Stromal cell of bone marrow (primary cell): Measurements from ENCODE around the gene CD160.
A peak's percentile ranks its signal among the peaks of the same experiment; 100 is the strongest.
"Not testable (repeated sequence)": the region's sequence is repeated elsewhere in the genome, so short reads cannot be mapped to it uniquely, and the experiment has no call there.

Experiments used
- DNase-seq: peaks from one replicate; pipeline ENCODE4 v3.0.0-alpha.2; 2012; ENCODE audit warnings: low read depth

CD160 gene

DNA sequence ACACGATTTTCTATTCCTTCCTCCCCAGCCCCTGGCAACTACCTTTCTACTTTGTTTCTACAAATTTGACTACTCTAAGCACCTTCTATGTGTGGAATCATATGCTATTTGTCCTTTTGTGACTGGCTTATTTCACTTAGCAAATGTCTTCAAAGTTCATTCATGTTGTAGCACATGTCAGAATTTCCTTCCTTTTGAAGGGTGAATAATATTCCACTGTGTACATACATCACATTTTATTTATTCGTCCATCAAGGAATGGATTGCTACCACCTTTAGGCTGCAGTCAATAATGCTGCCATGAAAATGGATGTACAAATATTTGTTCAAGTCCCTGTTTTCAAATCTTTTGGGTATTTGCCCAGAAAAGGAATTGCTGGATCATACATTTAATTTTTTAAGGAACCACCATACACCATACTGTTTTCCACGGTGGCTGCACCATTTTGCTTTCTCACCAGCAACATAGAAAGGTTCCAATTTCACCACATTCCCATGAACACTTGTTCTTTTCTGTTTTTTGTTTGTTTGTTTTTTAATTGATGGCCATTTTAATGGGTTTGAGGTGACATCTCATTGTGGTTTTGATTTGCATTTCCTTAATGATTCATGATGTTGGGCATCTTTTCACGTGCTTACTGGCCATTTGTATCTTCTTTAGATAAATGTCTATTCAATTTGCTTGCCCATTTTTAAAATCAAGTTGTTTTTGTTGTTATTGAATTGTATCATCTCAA, 8.8 kb upstream of the CD160 start:
- DNase-seq = no peak

DNA sequence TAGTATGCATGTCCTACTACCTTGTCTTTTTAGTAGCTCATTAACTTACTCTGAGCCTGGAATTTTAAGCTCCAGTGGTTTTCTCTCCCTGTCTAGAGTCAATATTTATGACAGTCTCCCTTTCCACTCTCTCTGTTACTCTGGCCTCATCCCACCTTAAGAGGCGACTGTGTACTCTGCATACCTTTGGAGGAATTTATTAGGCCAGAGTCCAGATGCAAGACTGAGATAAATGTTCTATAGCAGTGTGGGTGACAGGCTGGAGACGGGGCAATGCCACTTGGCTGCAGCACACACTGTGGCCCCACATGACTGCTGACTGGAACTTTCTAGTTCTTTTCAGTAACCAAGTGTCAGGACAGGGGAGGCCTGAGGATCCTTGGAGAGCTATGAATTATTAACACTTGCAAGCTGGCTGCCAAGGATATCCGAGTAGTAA, 8.1 kb upstream of the CD160 start:
- DNase-seq = no peak

DNA sequence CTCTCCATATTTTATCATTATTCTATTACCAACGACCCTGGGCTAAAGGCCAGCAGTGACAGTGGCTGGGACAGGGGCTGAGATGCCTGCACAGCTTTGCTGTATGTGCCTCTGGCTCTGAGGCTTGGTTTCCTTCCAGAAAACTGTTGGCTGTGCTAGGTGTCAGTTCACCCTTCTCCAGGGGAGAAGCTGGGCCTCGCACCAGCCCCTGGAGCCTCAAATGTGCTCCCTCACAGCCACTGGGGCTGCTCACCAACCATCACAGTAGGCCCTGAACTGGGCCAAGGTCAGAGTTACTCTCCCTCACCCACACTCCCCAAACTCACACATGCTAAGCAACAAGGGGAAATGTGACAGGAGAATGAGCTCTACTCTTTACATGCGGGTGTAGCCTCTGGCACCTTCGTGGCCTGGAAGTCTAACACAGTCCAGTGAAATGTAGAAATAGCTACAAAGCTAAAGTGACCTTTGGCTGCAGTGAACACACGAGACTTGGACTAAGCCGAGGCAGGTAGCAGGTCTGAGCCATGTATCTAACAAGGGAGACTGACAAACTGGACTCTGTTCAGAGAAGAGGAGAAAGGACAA, 4.7 kb upstream of the CD160 start:
- no peak for DNase-seq

DNA sequence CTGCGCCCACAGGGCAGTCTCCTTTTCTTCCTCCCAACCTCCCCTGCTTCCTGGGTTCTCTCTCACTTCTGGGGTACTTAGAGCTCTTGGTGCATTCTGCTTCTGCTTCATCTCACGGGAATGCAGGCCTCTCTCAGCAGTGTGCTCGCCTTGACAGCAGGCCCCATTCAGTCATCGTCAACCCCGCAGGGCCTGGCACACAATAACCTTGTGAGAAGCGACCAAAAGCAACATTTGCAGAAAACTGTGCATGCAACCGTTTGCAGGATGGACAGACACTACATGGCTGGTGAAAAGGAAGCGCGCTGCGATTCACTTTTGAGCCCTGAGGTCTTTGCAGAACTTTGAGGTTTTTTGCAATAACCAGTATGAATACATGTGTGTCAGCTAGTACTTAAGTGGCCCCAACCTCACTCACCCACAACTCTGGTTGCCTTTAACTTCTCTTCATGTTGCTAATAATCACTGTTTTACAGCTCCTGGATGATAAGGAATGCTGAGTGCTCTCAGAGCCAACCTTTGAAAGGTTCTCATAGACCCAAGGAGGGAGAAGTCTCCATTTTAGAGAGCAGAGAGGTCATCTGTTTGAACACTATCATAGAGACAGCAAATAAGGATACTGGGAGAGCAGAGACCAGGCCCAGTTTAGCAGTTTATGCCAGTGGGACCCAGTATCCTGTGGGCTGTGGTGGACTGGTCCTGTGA, 2.5 kb upstream of the CD160 start:
- DNase-seq = no peak

GRCh38 chr1:145717833-145718232, 1.5 kb upstream of the CD160 start:
- DNase-seq = no peak

DNA sequence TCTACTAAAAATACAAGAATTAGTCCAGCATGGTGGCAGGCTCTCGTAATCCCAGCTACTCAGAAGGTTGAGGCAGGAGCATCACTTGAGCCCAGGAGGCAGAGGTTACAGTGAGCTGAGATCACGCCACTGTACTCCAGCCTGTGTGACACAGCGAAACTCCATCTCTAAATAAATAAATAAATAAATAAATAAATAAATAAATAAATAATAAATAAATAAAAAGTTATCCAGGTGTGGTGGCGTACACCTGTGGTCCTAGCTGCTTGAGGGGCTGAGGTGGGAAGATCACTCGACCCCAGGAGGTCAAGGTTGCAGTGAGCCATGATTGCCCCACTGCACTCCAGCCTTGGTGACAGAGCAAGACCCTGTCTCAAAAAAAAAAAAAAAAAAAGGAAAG, 834 bp upstream of the CD160 start:
- DNase-seq = not testable (repeated sequence)

GRCh38 chr1:145720556-145720877, 1.2 kb downstream of the CD160 start:
- DNase-seq = peak; percentile 37

DNA sequence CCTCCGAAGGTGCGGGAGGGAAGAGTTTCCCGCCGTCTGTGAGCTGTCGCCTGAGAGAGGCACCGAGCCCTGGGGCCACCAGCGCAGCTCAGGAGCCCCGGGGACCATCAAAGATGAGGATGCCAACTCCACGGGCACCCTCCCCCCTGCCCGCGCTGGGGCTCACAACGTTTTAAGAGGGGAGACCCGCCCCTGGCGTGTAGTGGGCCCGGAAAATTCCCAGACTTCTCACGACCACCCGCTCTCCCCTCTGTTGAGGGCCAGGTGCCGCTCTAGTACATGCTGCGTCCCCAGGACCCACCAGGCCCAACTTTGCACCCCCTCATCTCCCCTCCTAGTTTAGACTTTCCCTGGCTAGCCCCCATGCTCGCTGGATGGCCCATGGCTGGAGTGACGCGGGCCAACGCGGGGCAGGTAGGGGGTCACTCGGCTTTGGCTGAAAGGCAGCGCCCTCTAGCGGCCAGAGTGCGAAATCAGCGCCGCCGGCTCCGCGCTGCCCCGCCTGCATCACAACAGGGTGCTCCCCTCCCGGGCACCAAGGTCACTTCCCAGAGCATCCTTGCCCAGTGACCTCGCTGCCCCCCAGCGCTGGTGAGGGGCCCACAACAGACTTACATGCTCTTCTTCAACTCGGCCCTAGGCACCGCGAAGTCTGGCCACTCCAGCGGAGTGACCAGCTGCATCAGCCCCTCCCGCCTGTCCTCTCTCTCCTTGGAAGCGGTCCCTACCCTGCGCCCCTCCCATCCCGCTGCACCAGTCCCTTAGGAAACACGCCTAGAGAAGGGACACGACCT, 1.8 kb downstream of the CD160 start:
- peak; percentile 20 for DNase-seq

DNA sequence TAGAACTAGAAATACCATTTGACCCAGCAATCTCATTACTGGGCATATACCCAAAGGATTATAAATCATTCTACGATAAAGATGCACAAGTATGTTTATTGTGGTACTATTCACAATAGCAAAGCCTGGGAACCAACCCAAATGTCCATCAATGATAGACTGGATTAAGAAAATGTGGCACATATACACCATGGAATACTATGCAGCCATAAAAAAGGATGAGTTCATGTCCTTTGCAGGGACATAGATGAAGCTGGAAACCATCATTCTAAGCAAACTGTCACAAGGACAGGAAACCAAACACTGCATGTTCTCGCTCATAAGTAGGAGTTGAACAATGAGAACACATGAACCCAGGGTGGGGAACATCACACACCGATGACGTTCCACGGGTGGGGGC, 6.9 kb downstream of the CD160 start:
- not testable (repeated sequence) for DNase-seq

DNA sequence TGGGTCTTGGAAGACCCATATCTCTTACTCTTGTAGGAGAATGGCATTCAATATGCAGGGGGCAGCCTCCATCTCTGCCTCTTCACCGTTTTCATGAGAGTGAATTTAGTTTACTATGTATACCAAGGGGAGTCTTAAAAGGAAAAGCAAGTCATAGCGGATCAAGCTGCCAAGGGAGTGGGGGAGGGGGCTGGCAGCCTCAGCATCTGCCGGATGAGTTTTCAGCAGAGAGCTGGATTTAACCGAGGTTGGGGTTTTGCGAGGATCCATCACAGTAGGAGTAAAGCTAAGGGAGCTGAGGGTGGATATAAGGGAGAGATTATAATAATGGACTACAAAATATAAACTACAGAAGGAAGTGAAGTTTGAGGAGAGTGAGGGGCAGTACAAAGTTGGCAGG, 9.9 kb downstream of the CD160 start:
- no peak for DNase-seq

GRCh38 chr1:145729666-145730436, 10.6 kb downstream of the CD160 start:
- no peak for DNase-seq

GRCh38 chr1:145730467-145730866, 11.2 kb downstream of the CD160 start:
- DNase-seq = no peak

- DNase-seq = no peak
Measured at GRCh38 chr1:145730900-145731299, 11.6 kb downstream of the CD160 start.

GRCh38 chr1:145736191-145736590, 16.9 kb downstream of the CD160 start:
- DNase-seq = no peak

GRCh38 chr1:145740269-145740668, 21.0 kb downstream of the CD160 start:
- DNase-seq = no peak

GRCh38 chr1:145747398-145748247, 28.3 kb downstream of the CD160 start:
- no peak for DNase-seq

DNA sequence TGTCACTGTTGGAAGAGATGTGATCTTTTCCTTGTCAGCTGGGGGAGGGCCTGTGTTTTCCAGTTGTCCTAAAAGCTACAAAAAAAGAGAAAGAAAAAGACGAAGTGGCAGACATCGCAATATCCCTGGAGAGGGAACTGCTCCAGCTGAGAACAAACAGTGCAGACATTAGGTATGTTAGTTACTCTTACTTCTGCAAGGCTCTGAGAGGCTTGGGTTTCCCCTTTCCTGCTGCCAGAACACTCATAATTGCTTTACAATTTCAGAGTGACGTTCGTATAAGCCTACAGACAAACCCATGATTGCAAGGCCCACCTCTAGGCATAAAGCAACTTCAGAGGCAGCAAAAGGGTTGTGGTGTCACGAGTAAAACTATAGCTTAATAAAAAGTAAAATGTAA, 31.1 kb downstream of the CD160 start:
- no peak for DNase-seq

DNA sequence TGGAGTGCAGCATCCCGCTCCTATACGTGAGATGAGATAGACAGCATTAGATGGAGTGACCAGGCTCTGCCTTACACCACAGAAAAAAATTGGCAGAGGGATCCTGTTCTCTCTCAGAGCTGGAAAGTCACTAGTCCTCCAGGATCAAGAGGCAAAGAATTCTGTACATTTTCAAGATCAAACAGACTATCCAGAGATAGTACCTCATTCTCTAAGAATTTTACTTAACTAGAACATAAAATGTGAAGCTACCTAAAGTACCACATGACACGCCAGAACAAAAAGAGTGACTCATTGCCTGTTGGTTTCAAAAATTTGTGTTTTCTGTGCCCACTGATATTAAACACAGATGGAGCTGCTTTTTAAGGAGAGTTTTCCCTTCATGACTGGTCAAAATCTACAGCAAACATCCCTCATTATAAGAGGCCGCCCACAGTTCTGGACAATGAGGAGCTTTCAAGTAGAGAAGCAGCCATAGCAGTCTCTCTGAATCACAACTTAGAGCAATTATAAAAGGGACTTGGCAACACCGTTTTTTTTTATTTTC, 32.3 kb downstream of the CD160 start:
- DNase-seq = peak; percentile 91

GRCh38 chr1:145757420-145757819, 38.1 kb downstream of the CD160 start:
- DNase-seq = no peak

DNA sequence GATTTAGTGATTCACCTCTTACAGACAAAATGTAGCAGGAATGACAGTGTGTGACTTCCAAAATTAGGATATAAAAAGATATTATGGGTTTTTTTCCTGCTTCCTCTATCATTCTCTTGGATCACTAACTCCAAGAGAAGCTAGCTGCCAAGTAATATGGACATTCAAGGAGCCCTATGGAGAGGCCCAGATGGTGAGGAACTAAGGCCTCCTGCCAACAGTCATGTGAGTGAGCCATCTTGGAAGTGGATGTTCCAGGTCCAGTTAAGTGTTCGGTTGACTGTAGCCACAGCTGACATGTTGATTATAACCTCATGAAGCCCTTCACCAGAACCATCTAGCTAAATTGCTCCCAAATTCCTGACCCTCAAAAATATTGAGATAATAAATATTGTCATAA, 38.8 kb downstream of the CD160 start:
- DNase-seq = no peak

DNA sequence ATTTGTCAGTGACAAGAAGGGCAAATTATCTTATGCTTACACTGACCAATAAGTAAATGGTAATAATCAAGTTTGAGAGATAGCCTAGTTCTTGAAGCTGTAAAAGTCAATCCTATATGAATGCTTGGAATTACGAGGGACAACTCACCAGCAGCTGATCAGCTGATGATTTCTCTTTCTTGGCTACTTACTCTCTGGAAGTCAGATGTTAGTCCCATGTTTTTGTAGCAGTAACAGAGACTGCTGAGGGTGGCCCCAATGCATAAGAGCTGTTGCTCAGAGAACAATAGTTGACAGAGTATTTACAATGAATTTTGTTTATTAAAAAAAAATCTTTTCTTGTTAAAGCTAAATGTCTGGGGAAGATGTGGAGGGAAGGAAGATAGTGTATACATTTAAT, 39.3 kb downstream of the CD160 start:
- no peak for DNase-seq
